Testis (tissue), 3 donors: ENCODE data around the gene DPPA2. TPM values are rescaled to one million over a fixed set of nuclear protein-coding genes. Genes with fewer than 3 reads are reported as not detected.

Experiments
- DNase-seq: peaks from one replicate; pipeline ENCODE4 v3.0.0-alpha.2; 2019
- H3K27ac ChIP-seq, 2 donors: fragments of 200-600 bp; sonication (generic); one replicate each; pipeline ENCODE4 v1.5.1; 2019
- H3K27me3 ChIP-seq: fragments of 200-600 bp; sonication (generic); one replicate; pipeline ENCODE4 v1.5.1; 2019
- H3K36me3 ChIP-seq: fragments of 200-600 bp; sonication (generic); one replicate; pipeline ENCODE4 v1.5.1; 2017; ENCODE audit warnings: low read depth; ENCODE audit errors: missing control alignments
- H3K4me1 ChIP-seq: fragments of 200-600 bp; sonication (generic); one replicate; pipeline ENCODE4 v1.5.1; 2019
- H3K4me3 ChIP-seq, 2 donors: fragments of 200-600 bp; sonication (generic); one replicate each; pipeline ENCODE4 v1.5.1; 2017 to 2019
- H3K9me3 ChIP-seq: fragments of 200-600 bp; sonication (generic); one replicate; pipeline ENCODE4 v1.5.1; 2017
- POLR2A ChIP-seq: fragments of 450-650 bp; IDR thresholded peaks from one replicate; pipeline ENCODE4 v1.6.1; 2017; ENCODE audit warnings: antibody characterized with exemption, mild to moderate bottlenecking, moderate library complexity
- WGBS, 2 donors: methylation state at CpG; one replicate each; pipeline ENCODE4 v1.1.5; 2018; 5-methylcytosine and 5-hydroxymethylcytosine counted together
- intact Hi-C: fragments of 100-400 bp; cut with DNase I; formaldehyde crosslinking; loops from one replicate; pipeline ENCODE4 v1.15.1; 2023; ENCODE audit warnings: low total_unique reads
- polyA plus RNA-seq: library from polyadenylated mRNA; stranded (reverse); fragments of 350-450 nt; fragmentation: Illumina TruSeq; extraction: RNeasy Lipid Tissue Mini Kit (QIAGEN cat#74804); gene quantifications from one replicate; pipeline ENCODE4 v1.2.3, GENCODE V29; 2014; ENCODE audit warnings: low read depth, low replicate concordance; ENCODE audit not compliant: insufficient read depth
- total RNA-seq, 2 donors: library from RNA; depleted of rRNA; stranded (reverse); fragments of >200 nt; gene quantifications; one replicate each; pipeline ENCODE4 v1.2.3, GENCODE V29; 2016
- TF ChIP-seq, protein P1 (sequence below), 3 experiments: fragments of 450-650 bp in 2 of 3; fragments of 200-600 bp in 1 of 3; sonication (generic) in 1 of 3; IDR thresholded peaks; one replicate each; pipeline ENCODE4 v1.5.1; 2016 to 2019; ENCODE audit warnings: antibody characterized with exemption in 3 of 3, mild to moderate bottlenecking in 2 of 3, moderate library complexity in 1 of 3

DPPA2 gene
- total and polyA plus RNA-seq, 3 donors from 2014 or later = 4.9 to 10.2 (median 6.6) TPM

DNA sequence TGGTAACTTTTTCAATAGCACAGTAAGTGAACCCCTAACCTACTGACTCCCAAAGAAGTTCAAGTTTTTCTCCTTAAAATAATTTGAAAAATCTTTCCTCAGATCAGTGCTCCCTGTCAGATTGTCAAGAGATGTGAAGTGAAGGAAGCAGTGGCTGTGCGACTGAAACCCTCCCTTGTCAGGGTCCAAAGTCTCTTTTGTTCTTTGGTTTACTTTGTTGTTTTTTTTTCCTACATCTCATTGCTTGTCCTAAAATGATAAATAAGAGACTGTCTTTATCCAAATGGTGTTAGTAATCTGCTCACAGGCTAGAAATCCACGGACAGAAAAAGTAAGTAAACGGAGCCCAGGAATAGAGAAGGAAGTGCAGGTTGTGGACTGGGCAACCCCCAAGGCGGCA lies 22.0 kb upstream of the DPPA2 start:
- Histone ChIP-seq H3K27ac (no peak overlapping the region), H3K36me3 (no peaks in the 10 kb centered on the region), H3K4me3 (no peak overlapping the region), H3K9me3 (no peaks in the 10 kb centered on the region), H3K4me1 (no peaks in the 10 kb centered on the region), H3K27me3 (no peaks in the 10 kb centered on the region)
- TF ChIP-seq POLR2A = no peak
- TF ChIP-seq, protein P1, sequence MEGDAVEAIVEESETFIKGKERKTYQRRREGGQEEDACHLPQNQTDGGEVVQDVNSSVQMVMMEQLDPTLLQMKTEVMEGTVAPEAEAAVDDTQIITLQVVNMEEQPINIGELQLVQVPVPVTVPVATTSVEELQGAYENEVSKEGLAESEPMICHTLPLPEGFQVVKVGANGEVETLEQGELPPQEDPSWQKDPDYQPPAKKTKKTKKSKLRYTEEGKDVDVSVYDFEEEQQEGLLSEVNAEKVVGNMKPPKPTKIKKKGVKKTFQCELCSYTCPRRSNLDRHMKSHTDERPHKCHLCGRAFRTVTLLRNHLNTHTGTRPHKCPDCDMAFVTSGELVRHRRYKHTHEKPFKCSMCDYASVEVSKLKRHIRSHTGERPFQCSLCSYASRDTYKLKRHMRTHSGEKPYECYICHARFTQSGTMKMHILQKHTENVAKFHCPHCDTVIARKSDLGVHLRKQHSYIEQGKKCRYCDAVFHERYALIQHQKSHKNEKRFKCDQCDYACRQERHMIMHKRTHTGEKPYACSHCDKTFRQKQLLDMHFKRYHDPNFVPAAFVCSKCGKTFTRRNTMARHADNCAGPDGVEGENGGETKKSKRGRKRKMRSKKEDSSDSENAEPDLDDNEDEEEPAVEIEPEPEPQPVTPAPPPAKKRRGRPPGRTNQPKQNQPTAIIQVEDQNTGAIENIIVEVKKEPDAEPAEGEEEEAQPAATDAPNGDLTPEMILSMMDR (IDR thresholded peaks at IDR 0.05) = no peak
- intact Hi-C loops = no loop called here
- WGBS, 2 donors = 51 to 68% methylated on average over 4 of the region's 4 CpGs
- no peak for DNase-seq

DNA sequence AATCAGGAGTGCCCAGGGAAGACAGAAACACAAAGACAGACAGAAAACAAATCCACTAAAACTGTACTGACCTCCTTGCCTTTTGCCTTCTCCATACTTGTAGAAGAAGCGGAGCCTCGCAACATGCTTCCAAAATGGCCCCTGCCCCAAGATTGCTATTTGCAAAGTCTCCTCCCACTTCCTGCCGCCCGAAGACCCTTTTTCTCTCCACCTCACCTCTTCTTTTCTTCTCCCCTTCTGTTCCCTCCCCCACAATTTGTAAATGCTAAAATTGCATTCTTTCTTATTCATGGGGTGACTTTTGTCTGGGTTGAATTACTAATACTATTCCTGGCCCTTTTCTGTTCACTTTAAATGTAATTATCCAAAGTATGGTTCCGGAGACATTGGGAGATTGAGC lies 21.1 kb upstream of the DPPA2 start, which contains the start of gene DPPA4:
TSS of gene DPPA4 (minus strand) at position 154 of the 400 bp plus-strand sequence. CDS start at position 125, 29 bp downstream.
- Histone ChIP-seq H3K4me1 (no peaks in the 10 kb centered on the region), H3K4me3 (peak within 1 kb of the TSS; percentile 10 to 56), H3K36me3 (no peaks in the 10 kb centered on the region), H3K27ac (no peak within 1 kb of the TSS), H3K27me3 (no peaks in the 10 kb centered on the region), H3K9me3 (no peaks in the 10 kb centered on the region)
- WGBS, 2 donors = 52 to 55% methylated on average over 5 of the region's 5 CpGs
- TF ChIP-seq, protein P1 (IDR thresholded peaks at IDR 0.05) = no peak
- TF ChIP-seq POLR2A = no peak
- intact Hi-C loops = no loop called here
- DNase-seq = peak; percentile 52

DNA sequence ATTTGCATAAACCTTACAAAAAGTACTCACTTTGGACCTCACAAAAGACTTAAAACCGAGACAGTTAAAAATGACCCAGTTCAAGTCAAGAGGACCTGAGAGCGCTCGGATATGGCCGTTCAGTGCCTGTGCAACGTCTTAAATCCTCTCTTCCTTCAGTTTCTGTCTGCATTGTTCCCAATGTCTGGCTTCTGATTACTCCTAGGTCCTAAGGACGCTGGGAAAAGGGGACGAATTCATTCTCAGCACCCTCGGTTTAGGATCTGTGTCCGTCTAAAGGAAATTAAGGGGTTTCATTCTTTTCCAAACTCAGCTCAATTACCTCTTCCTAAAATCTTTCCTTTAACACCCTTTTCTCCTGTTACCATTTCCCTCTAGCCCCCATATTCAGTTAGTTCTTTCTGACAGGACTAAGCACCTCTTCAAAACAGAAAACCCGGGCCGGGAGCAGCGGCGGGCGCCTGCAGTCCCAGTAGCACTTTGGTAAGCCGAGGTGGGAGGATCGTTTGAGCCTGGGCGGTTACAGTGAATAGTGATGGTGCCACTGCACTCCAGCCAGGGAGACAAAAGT lies 20.1 kb upstream of the DPPA2 start:
- Histone ChIP-seq H3K36me3 (no peaks in the 10 kb centered on the region), H3K9me3 (no peaks in the 10 kb centered on the region), H3K4me3 (peak overlapping the region; percentile 10 to 56), H3K4me1 (no peaks in the 10 kb centered on the region), H3K27ac (no peak overlapping the region), H3K27me3 (no peaks in the 10 kb centered on the region)
- 2 to 4% methylated on average over 17 of the region's 17 CpGs for WGBS, 2 donors
- DNase-seq = peak; percentile 48
- intact Hi-C loops = no loop called here
- TF ChIP-seq, protein P1 (IDR thresholded peaks at IDR 0.05) = no peak
- TF ChIP-seq POLR2A = no peak

DNA sequence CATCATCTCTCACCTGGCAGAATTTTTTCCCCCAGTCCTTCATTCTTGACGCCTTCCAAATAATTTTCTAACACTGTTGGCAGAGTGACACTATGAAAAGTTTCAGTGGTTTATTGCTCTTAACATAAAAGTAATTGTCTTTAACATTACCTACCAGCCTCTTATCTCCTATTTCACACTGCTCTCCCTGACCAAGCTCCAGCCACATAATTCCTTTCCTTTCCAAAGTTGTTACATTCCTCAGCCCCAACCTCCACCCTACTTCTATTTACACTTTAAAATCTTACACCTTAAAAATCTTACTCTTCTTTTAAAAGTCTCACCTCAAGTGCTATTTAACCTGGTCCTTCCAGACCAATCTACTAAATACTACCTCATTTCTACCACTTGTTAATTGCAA lies 18.3 kb upstream of the DPPA2 start:
- DNase-seq = no peak
- Histone ChIP-seq H3K36me3 (no peaks in the 10 kb centered on the region), H3K27me3 (no peaks in the 10 kb centered on the region), H3K27ac (no peak overlapping the region), H3K4me3 (no peak overlapping the region), H3K9me3 (no peaks in the 10 kb centered on the region), H3K4me1 (no peaks in the 10 kb centered on the region)
- WGBS, 2 donors = 76 to 96% methylated on average over 1 of the region's 1 CpG
- intact Hi-C loops = no loop called here
- no peak for TF ChIP-seq POLR2A
- TF ChIP-seq, protein P1 (IDR thresholded peaks at IDR 0.05) = no peak

DNA sequence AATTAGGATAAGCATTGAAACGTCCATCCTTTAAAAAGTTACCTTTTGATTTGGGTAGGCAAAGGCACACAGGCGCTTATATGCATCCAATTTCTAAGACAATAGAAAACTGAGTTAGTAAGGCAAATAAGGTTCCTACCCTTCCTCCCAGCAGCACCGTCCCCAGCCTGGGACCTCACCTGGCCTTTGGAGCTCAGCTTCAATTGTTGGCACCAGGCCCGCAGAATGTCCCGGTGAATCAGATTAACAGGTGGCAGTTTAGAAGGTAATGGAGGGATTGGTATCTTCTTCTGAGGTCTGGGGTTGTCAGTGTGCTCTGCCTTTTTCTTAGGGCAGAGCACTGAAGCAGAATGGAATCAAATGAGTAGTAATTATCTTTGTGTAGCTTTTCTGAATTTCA lies 15.4 kb upstream of the DPPA2 start:
- TF ChIP-seq, protein P1 (IDR thresholded peaks at IDR 0.05) = no peak
- no peak for TF ChIP-seq POLR2A
- Histone ChIP-seq H3K4me3 (no peak overlapping the region), H3K36me3 (no peaks in the 10 kb centered on the region), H3K27ac (no peak overlapping the region), H3K27me3 (no peaks in the 10 kb centered on the region), H3K9me3 (no peaks in the 10 kb centered on the region), H3K4me1 (no peaks in the 10 kb centered on the region)
- intact Hi-C loops = no loop called here
- WGBS, 2 donors = 78 to 88% methylated on average over 5 of the region's 5 CpGs
- DNase-seq = no peak
